Smooth muscle cell (in vitro differentiated cells): ENCODE data around the gene NPRL2. TPM values are rescaled to one million over a fixed set of nuclear protein-coding genes. Genes with fewer than 3 reads are reported as not detected.

Experiments
- DNase-seq: peaks from one replicate; lab custom pipeline; 2025; ENCODE audit not compliant: unreplicated experiment; lab: John Stamatoyannopoulos, UW
- H2AFZ ChIP-seq: fragments of 200-600 bp; sonication (generic); 2 replicates; pipeline ENCODE4 v1.6.0; 2016; ENCODE audit warnings: antibody characterized with exemption, low read depth, mild to moderate bottlenecking
- H3F3A ChIP-seq: fragments of 200-600 bp; sonication (generic); 2 replicates; pipeline ENCODE4 v1.6.0; 2017; ENCODE audit warnings: antibody characterized with exemption, low read depth
- H3K27ac ChIP-seq: fragments of 200-600 bp; sonication (generic); 2 replicates; pipeline ENCODE4 v1.5.1; 2016; ENCODE audit warnings: low read depth, mild to moderate bottlenecking
- H3K27me3 ChIP-seq: fragments of 200-600 bp; sonication (generic); 2 replicates; pipeline ENCODE4 v1.6.1; 2016; ENCODE audit warnings: low read depth, mild to moderate bottlenecking
- H3K36me3 ChIP-seq: fragments of 200-600 bp; sonication (generic); 2 replicates; pipeline ENCODE4 v1.5.1; 2016; ENCODE audit warnings: low read depth
- H3K4me1 ChIP-seq: fragments of 200-600 bp; sonication (generic); 2 replicates; pipeline ENCODE4 v1.5.1; 2016; ENCODE audit warnings: low read depth
- H3K4me2 ChIP-seq: fragments of 200-600 bp; sonication (generic); 2 replicates; pipeline ENCODE4 v1.6.0; 2016; ENCODE audit warnings: mild to moderate bottlenecking
- H3K4me3 ChIP-seq: fragments of 200-600 bp; sonication (generic); 2 replicates; pipeline ENCODE4 v1.5.1; 2016; ENCODE audit warnings: mild to moderate bottlenecking
- H3K79me2 ChIP-seq: fragments of 200-600 bp; sonication (generic); 2 replicates; pipeline ENCODE4 v1.6.0; 2016; ENCODE audit warnings: low read depth, mild to moderate bottlenecking
- H3K9ac ChIP-seq: fragments of 200-600 bp; sonication (generic); 2 replicates; pipeline ENCODE4 v1.6.0; 2016; ENCODE audit warnings: low read depth
- H3K9me3 ChIP-seq: fragments of 200-600 bp; sonication (generic); replicated peaks from 2 replicates; pipeline ENCODE4 v1.5.1; 2016; ENCODE audit warnings: low read depth
- H4K20me1 ChIP-seq: fragments of 200-600 bp; sonication (generic); 2 replicates; pipeline ENCODE4 v1.6.0; 2016; ENCODE audit warnings: low read depth
- WGBS: methylation state at CpG from one replicate; pipeline ENCODE4 v1.1.7; 2016; ENCODE audit warnings: low lambda C conversion rate; 5-methylcytosine and 5-hydroxymethylcytosine counted together
- polyA plus RNA-seq: library from polyadenylated mRNA; unstranded; fragments of >200 nt; fragmentation: Nextera tagmentation; extraction: Ambion mirVana; gene quantifications from 2 replicates; pipeline ENCODE4 v1.2.1, GENCODE V29; 2016
- total RNA-seq: library from RNA; depleted of rRNA; stranded (reverse); fragments of >200 nt; gene quantifications from 2 replicates; pipeline ENCODE4 v1.2.3, GENCODE V29; 2014
- TF ChIP-seq, protein P1 (sequence below): fragments of 200-600 bp; sonication (generic); IDR thresholded peaks from 2 replicates; pipeline ENCODE4 v1.5.1; 2017; ENCODE audit warnings: borderline replicate concordance, mild to moderate bottlenecking, antibody characterized with exemption; ENCODE audit not compliant: insufficient read depth, poor library complexity, severe bottlenecking

The NPRL2 gene
- total and polyA plus RNA-seq, 2 experiments from 2014 or later, result 25.1 to 29.3 TPM

DNA sequence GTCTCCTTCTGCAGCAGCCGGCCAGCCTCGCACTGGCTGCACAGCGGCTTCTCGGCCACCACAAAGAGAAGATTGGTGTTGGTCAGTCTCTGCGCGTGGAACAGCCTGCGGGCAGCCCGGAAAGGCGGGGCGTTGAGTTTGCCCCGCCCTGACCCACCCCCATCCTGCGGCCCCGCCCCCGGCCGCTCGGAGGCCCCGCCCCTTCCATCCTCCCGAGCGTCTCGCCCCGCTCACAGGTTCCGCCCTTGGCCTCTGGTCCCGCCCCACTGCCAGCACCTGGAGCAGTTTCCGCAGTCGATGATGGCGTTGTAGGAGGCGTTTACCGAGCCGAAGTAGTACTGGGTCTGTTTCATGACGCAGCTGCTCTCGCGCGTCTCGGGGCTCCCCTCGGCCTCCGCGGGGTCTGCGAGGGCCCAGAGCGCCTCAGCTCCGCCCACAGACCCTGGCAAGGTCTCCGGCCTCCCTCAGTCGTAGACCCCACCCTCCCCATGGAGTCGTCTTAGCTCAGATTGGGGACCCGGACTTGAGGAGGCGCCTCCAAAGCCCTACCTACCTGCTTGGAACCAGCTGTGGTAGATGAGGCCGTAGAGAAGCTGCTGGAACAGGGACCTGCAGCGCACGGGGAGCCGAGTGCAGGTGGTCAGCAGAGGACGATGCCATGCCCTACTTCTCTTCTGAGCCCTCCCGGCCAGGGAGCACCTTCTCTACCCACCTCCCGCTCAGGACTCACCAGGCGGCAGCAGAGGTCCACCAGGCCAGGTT lies 14.7 kb upstream of the NPRL2 start:
- no peak overlapping the region for H3K27ac ChIP-seq
- H3K79me2 ChIP-seq, result no peaks in the 10 kb centered on the region
- H3K36me3 ChIP-seq, result no peaks in the 10 kb centered on the region
- peak overlapping the region; percentile 16 for H3K9ac ChIP-seq
- peak overlapping the region; percentile 83 for H3K4me2 ChIP-seq
- TF ChIP-seq, protein P1, sequence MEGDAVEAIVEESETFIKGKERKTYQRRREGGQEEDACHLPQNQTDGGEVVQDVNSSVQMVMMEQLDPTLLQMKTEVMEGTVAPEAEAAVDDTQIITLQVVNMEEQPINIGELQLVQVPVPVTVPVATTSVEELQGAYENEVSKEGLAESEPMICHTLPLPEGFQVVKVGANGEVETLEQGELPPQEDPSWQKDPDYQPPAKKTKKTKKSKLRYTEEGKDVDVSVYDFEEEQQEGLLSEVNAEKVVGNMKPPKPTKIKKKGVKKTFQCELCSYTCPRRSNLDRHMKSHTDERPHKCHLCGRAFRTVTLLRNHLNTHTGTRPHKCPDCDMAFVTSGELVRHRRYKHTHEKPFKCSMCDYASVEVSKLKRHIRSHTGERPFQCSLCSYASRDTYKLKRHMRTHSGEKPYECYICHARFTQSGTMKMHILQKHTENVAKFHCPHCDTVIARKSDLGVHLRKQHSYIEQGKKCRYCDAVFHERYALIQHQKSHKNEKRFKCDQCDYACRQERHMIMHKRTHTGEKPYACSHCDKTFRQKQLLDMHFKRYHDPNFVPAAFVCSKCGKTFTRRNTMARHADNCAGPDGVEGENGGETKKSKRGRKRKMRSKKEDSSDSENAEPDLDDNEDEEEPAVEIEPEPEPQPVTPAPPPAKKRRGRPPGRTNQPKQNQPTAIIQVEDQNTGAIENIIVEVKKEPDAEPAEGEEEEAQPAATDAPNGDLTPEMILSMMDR, result no peak
- peak; percentile 64 for DNase-seq
- H4K20me1 ChIP-seq, result no peaks in the 10 kb centered on the region
- 7% methylated on average over 47 of the region's 53 CpGs for WGBS
- H3K4me1 ChIP-seq, result peaks cover 3% of the 10 kb centered on the region
- no peaks in the 10 kb centered on the region for H3K27me3 ChIP-seq
- no peaks in the 10 kb centered on the region for H3K9me3 ChIP-seq
- H3F3A ChIP-seq, result no peaks in the 10 kb centered on the region
- H2AFZ ChIP-seq, result peak overlapping the region; percentile 73
- H3K4me3 ChIP-seq, result peak overlapping the region; percentile 60

DNA sequence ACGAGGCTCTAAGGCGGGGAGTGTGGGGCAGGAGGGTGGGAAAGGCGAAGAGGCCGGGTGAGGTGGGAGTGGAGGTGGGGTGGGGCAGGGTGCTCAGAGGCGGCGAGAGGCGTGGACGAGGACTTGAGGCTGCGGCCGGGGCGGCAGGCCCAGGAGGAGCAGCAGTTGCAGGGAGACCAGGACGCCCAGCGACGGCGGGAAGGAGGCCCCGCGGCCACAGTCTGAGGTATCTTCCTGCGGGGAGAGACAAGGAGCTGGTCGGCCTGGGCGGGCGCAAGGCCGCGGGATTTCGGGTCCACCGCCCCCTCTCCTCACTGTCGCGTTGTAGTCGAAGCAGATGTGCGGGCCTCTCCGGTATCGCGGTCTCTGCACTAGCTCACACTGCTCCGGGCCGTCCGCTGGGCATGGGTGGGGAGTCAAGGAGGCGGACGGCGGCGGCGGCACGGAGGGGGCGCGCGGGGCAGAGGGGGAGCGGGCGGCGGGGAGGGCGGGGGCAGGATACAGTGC lies 14.1 kb upstream of the NPRL2 start:
- Histone ChIP-seq H3K36me3 (no peaks in the 10 kb centered on the region), H3K9me3 (no peaks in the 10 kb centered on the region), H3K4me1 (peaks cover 3% of the 10 kb centered on the region), H3K9ac (no peak overlapping the region), H3K27ac (no peak overlapping the region), H3K4me2 (peak overlapping the region; percentile 83), H3F3A (no peaks in the 10 kb centered on the region), H3K27me3 (no peaks in the 10 kb centered on the region), H4K20me1 (no peaks in the 10 kb centered on the region), H3K4me3 (peak overlapping the region; percentile 60), H2AFZ (peak overlapping the region; percentile 9), H3K79me2 (no peaks in the 10 kb centered on the region)
- 10% methylated on average over 41 of the region's 48 CpGs for WGBS
- TF ChIP-seq, protein P1, result no peak
- DNase-seq, result peak; percentile 64

DNA sequence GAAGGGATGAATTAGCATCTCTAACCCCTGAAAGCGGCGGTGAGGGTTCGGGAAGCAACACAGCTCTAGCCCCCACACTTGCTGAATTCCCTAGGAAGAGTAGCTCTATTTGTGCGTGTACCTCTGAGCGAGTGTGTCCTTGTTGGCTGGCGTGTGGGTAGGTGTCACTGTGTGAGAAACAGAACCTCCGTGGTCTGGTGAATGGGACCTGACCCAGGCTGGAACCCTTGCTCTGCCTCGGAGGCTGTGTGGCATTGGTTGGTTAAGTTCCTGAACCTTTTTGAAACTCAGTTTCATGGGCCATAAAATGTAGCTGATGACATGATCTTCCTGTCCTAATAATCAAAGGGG lies 9.2 kb upstream of the NPRL2 start:
- peak overlapping the region; percentile 64 for H3K4me3 ChIP-seq
- no peak overlapping the region for H3K27ac ChIP-seq
- TF ChIP-seq, protein P1, result no peak
- peaks cover 41% of the 10 kb centered on the region for H4K20me1 ChIP-seq
- H3K9me3 ChIP-seq, result no peaks in the 10 kb centered on the region
- peaks cover 26% of the 10 kb centered on the region for H3K4me1 ChIP-seq
- peak overlapping the region; percentile 76 for H2AFZ ChIP-seq
- WGBS, result 24% methylated on average over 8 of the region's 8 CpGs
- peaks cover 39% of the 10 kb centered on the region for H3K79me2 ChIP-seq
- H3K9ac ChIP-seq, result no peak overlapping the region
- H3F3A ChIP-seq, result no peaks in the 10 kb centered on the region
- H3K4me2 ChIP-seq, result peak overlapping the region; percentile 92
- H3K36me3 ChIP-seq, result no peaks in the 10 kb centered on the region
- DNase-seq, result no peak
- H3K27me3 ChIP-seq, result no peaks in the 10 kb centered on the region
